Left hindlimb (tissue), 1 donor: ENCODE data around the gene KRT2.

Experiments used
- DNase-seq: peaks from one replicate; pipeline ENCODE4 v3.0.0-alpha.2; 2018

The KRT2 gene

GRCh38 chr12:52651726-52652261 lies at the start of gene KRT2:
Gene KRT2, minus strand, starts transcription at chr12:52652211. Its CDS starts 69 bp downstream, at chr12:52652142.
- no peak for DNase-seq

- DNase-seq, result no peak
Measured at GRCh38 chr12:52701281-52701680, 49.3 kb upstream of the KRT2 start.

DNA sequence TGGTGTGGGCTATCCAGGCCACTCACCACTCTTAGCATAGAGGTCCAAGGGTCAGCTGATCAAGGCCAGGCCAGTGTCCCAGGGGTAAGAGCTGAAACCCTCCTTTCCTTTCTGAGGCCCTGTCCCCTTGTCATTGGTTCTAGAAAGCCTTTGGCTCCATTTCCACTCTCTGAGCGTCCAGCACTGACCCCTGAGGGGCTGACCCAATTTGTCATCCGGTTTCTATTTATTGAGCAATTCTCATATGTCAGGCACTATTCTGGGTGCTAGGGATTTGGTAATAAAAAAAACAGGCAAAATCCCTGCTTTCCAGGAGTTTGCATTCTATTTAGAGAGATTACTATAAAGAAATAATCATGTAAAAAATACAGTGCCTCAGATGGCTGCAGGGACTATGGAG lies 47.9 kb upstream of the KRT2 start:
- DNase-seq, result no peak

DNA sequence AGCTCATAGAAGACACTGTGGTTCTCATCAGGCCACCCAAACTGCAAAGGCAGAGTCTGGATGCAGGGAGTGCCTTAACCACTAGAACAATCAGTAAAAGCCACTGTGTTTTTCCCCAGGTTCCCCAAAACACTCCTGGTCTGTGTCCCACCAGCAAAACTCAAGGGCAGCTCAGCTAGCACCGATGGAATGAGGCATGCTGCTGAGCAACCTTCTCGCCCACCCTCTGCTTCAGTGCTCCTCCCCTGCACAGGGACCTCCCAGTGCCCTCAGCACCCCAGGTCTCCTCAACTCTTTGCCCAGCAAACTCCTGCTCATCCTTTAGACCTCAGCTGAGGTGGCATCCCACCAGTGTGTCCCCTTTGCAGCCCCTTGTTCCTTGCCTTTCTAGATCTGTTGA lies 47.4 kb upstream of the KRT2 start:
- DNase-seq, result no peak

GRCh38 chr12:52698651-52699340 lies 46.8 kb upstream of the KRT2 start:
- no peak for DNase-seq

DNA sequence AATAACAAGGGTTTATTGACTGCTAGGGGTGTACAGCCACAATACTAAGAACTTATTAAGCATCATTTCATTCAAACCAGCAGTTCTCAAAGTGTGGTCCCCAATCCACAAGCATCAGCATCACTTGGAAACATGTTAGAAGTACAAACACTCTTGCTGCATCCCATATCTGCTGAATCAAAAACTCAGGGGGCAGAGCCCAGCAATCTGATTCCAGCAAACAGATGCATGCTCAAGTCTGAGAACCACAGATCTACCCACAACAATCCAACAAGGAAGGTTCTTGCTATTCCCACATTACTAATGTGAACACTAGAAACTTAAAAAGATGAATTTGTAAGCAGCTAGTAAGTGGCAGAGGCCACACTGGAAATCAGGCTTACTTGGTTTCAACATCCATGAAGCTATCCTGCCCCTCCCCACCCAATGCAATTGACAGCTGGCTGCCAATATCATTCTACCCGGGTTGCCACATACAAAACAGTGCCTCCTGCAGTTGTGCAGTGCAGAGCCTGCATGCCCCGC lies 45.1 kb upstream of the KRT2 start:
- no peak for DNase-seq

- no peak for DNase-seq
Measured at GRCh38 chr12:52696588-52696987, 44.6 kb upstream of the KRT2 start.

DNA sequence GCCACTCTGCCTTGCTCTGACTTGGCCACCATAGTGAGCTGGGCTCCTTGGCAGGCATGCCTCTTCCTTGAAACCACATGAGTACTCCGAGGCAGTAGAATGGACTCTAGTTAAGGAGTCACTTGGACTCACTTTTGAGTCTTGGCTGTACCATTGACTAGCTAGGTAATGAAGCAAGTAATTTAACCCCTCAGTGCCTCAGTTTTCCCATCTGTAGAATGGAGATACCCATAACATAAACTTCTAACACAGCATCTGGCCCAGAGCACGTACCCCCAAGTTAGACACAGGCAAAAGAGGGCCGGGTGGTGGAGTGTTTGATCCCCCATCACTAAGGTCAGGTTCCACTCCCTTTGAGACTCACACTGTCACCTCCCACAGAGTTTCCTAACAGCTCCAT lies 43.0 kb upstream of the KRT2 start:
- DNase-seq, result no peak

- no peak for DNase-seq
Measured at GRCh38 chr12:52694151-52694550, 42.1 kb upstream of the KRT2 start.

GRCh38 chr12:52693261-52693660 lies 41.2 kb upstream of the KRT2 start:
- DNase-seq, result no peak

- no peak for DNase-seq
Measured at GRCh38 chr12:52692254-52692653, 40.2 kb upstream of the KRT2 start.

DNA sequence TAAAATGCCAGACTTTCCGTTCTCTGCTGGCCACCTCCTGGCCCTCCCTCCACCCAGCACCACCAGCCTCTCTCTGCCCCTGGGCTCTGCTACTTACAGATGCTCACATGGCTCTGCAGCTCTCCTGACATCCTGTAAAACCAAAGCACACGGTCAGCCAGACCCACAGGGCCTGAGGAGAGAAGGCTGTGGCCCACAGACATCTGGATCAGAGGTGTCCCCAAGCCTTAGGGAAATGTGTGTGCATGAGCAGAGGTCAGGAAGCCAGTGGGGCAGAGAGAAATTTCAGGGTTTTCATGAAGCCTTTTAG lies 39.8 kb upstream of the KRT2 start:
- no peak for DNase-seq

DNA sequence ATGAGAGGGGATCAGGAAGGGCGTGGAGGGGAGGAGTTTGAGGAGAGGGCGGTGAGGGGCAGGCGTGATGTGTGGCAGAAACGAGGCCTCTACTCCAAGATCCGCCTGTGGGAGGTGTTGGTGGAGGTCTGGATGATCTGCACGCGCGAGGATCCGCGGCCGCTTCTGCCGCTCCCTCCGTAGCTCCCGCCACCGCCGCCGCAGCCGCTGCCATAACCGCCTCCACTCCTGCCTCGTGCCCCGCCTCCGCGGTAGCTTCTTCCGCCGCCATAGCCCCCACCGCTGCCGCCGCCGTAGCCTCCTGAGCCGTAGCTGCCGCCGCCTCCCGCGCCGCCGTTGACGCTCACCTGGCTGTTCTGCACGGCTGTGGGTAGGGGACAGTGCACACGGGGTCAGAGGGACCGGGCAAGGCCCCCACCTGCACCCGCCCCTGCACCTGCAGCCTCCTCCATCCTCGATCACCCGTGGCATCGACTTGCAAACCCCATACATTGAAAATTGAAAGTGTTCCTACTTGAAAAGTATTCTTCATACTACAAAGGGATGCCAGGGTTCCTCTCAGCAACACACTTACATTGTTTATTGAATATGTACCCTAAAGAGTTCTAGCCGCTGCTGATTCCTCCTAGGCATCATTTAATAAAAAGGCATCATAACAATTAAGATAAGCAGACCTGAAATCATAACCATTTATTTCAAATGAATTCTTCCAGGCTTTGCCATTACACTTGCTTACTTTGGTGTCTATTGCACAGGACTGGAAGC lies 39.2 kb upstream of the KRT2 start:
- no peak for DNase-seq

DNA sequence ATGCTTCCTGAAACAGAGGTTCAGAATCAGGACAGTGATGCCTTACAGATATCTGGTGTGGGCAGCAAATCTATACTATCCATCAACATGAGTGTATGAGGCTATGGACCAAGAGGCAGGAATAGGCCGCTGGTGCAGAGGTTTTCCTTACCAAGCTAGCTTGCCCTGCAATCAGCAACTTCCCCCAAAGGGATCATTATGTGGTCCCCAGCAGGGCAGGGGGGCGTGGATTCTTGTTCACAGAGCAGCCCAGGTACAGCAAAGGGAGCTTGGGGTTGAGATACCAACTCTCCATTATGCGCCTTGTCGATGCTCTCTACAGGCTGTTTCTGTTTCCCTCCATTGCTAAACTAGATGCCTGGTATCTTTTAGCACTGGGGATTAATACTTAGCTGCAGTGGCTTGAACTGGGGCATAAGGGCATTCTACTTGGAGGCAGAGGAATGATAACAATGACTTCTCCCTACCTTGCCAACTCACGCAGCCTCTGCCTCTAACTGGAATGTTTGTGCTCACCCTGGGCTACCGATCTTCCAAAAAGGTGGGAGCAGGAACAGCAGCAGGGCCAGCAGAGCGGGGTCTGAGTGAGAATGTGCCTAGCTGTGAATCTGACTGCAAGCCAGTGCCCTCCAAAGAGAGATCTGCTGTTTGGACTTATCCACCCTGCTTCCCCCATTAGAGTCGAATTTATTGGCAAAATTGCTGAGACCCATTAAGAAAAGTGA lies 38.5 kb upstream of the KRT2 start:
- no peak for DNase-seq

DNA sequence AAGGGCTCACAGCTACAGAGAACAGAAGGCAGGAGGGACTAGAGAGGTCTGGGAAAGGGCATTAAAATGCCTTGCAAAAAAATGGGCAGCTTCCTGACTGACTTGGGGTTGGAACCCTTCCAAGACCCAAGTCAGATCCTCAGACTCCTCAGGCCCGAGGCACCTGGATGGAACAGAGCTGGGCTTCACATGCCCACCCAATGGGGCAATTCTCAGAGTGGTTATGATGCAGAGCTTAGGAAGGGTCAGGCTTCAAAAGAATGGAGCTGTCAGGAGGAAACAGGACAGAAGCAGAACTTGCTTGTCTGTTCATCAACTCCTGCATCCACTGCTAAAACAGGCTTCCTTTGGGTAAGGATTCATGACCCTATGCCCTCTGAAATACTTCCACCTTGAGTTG lies 37.9 kb upstream of the KRT2 start:
- DNase-seq, result no peak

GRCh38 chr12:52689239-52689638 lies 37.2 kb upstream of the KRT2 start:
- DNase-seq, result no peak

- no peak for DNase-seq
Measured at GRCh38 chr12:52688481-52688880, 36.5 kb upstream of the KRT2 start.

- DNase-seq, result no peak
Measured at GRCh38 chr12:52687497-52688385, 35.7 kb upstream of the KRT2 start.

DNA sequence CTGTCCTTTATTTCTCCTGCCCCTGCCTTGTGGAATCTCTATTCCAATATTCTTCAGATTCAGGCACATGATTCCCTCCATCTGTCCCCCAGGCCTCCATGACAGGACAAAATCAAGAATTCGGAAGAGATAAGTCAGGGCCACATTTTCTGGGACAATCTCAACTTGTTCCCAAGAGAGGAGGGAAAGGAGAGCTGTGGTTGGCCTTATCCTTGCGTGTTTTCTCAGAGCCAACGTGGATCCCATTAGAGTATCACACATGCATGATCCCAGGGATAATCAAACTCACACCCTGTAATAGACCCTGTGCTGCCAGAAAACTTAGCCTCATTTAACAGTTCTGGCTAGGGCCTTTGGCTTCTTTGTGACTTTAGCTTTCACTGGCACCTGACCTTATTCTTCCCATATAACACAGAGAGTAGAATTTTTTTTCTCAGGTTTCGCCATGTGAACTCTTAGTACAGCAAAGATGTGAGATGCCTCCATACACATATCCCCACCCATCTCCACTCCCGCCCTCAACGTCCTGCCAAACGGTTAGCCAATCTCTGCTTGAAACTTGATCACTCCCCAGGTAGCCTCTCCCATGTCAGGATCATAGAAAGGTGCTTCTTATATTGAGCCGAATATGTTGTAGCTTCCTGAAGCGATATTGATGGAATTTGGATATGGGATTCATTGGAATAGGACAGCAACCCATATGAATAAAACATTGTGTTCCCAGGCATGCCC lies 34.9 kb upstream of the KRT2 start:
- DNase-seq, result no peak

DNA sequence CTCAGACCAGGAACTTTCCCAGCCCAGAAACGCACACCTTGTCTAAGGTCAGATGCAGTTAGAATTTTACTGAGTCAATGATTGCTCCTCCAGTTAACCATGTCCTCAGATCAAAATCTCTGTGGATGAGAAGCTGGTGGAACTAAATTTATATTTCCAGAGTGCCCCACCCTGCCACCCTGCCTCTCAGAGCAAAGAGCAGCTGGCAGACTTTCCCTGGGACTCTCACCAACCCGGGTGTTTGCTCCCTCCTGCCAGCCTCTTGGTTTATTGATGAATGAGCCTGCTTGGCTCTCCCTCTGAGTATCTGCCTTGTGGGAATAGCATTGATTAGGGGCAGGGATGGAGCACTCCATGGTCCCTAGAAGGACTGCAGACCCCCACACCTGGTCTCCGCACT lies 34.1 kb upstream of the KRT2 start:
- DNase-seq, result no peak

DNA sequence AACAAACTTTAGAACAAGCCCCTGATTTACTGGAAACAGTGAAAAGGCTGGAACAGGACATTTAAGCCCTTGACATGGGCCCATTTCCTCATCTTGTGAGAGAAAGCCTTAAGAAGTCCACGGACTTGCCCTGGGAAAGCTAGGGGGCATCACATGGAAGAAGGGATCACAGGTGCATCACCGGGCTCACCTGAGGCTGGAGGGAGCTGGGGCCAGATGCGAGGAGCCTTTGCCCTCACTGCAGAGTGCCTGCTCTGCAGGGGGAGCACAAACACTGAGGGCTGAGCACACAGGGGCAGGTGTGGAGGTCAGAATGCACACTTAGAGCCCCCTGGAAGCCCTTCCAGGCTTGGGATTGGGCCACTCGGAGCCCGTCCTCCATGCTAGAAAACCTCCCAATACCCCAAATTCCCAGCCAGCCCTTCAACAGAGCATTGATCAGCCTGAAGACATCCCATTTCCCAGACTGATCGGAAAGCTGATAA lies 33.4 kb upstream of the KRT2 start:
- DNase-seq, result no peak

DNA sequence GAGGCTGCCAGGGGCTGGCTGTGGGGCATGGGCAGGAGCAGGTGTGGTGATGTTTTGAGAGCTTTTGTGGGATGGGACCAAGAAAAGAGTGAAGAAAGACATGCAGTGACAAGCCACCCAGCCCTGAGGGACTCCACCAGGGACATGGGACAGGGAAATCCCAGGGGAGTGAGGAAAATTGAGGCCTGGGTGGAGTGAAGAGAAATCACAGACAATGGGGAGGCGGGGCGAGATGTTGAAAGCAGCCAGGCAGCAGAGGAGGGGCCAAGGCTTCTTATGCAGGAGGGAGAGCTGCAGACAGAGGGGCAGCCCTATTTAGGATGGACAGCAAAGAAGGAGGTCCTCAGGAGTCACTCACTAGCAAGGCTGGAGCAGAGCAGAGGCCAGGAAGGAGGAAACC lies 32.4 kb upstream of the KRT2 start:
- no peak for DNase-seq
